OCI-LY3 (cell line): ENCODE results near the gene COG5.

Experiments
- H2AFZ ChIP-seq: fragments of 200-600, 300-600 bp; shearing (Covaris generic); 2 replicates; pipeline ENCODE4 v1.6.0; 2014; ENCODE audit warnings: antibody characterized with exemption, low read depth, low read length
- H3K27ac ChIP-seq: fragments of 200-600, 300-600 bp; sonication (generic); 2 replicates; pipeline ENCODE4 v1.5.1; 2014; ENCODE audit warnings: mild to moderate bottlenecking, low read length, moderate library complexity, mixed read lengths
- H3K27me3 ChIP-seq: fragments of 200-600, 300-600 bp; sonication (generic); 2 replicates; pipeline ENCODE4 v1.6.1; 2014; ENCODE audit warnings: low read depth, low read length, mixed read lengths
- H3K36me3 ChIP-seq: fragments of 200-600, 300-600 bp; sonication (generic); replicated peaks from 2 replicates; pipeline ENCODE3; 2014; ENCODE audit warnings: low read depth, low read length, mixed read lengths
- H3K4me1 ChIP-seq: fragments of 300-600, 200-600 bp; sonication (generic); 2 replicates; pipeline ENCODE4 v1.6.1; 2014; ENCODE audit warnings: low read length, mixed read lengths
- H3K4me2 ChIP-seq: fragments of 200-600, 300-600 bp; sonication (generic); 2 replicates; pipeline ENCODE4 v1.6.1; 2014; ENCODE audit warnings: low read length, mixed read lengths
- H3K4me3 ChIP-seq: fragments of 300-600, 200-600 bp; sonication (generic); 2 replicates; pipeline ENCODE4 v1.5.1; 2014; ENCODE audit warnings: antibody characterized with exemption, mild to moderate bottlenecking, low read length, moderate library complexity
- H3K79me2 ChIP-seq: fragments of 300-600, 200-600 bp; shearing (Covaris generic); 2 replicates; pipeline ENCODE4 v1.6.1; 2014; ENCODE audit warnings: mild to moderate bottlenecking, low read length, mixed read lengths
- H3K9ac ChIP-seq: fragments of 300-600, 200-600 bp; shearing (Covaris generic); 2 replicates; pipeline ENCODE4 v1.6.0; 2014; ENCODE audit warnings: mild to moderate bottlenecking, low read length, moderate library complexity
- H3K9me3 ChIP-seq: fragments of 200-600, 300-600 bp; shearing (Covaris generic); 2 replicates; pipeline ENCODE4 v1.6.1; 2014; ENCODE audit warnings: low read length, mixed read lengths; ENCODE audit not compliant: insufficient read depth
- H4K20me1 ChIP-seq: fragments of 200-600, 300-600 bp; sonication (generic); 2 replicates; pipeline ENCODE4 v1.6.1; 2016; ENCODE audit warnings: low read length, mixed read lengths; ENCODE audit not compliant: insufficient read depth
- EZH2phosphoT487 ChIP-seq: fragments of 200-600 bp; shearing (Covaris generic); IDR thresholded peaks from 2 replicates; pipeline ENCODE4 v1.6.1; 2018; ENCODE audit warnings: antibody characterized with exemption, mixed run types, low read depth
- TF ChIP-seq, protein P1 (sequence below): fragments of 200-600, 300-600 bp; sonication (generic); IDR thresholded peaks from 2 replicates; pipeline ENCODE4 v1.5.1; 2014; ENCODE audit warnings: antibody characterized with exemption, low read length, low read depth

COG5 gene

DNA sequence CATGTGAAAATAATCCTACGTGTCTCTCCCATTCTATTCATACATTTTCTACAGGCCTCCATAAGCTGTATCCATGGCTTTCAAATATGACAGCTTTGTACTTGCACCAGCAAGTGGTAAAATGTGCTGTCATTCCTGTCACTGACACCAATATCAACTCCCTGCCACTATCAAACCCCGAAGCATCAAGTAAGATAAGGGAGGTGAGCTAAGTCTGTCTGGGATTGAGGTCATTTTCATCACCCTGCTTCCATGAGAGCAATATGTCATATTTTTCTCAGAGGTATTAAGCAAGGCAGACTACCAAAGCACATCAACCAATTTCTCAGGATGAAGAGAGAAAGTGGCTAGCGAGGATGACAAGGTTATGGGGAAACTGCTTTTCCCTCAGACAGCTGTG, 82.8 kb downstream of the COG5 start:
- peaks cover 2% of the 10 kb centered on the region; the same call in 1 of the 2 replicates for H3K4me1 ChIP-seq
- no peaks in the 10 kb centered on the region for H3K36me3 ChIP-seq
- H3K4me2 ChIP-seq: no peak overlapping the region
- H3K9ac ChIP-seq: no peak overlapping the region
- no peaks in the 10 kb centered on the region for H3K27me3 ChIP-seq
- TF ChIP-seq, protein P1, sequence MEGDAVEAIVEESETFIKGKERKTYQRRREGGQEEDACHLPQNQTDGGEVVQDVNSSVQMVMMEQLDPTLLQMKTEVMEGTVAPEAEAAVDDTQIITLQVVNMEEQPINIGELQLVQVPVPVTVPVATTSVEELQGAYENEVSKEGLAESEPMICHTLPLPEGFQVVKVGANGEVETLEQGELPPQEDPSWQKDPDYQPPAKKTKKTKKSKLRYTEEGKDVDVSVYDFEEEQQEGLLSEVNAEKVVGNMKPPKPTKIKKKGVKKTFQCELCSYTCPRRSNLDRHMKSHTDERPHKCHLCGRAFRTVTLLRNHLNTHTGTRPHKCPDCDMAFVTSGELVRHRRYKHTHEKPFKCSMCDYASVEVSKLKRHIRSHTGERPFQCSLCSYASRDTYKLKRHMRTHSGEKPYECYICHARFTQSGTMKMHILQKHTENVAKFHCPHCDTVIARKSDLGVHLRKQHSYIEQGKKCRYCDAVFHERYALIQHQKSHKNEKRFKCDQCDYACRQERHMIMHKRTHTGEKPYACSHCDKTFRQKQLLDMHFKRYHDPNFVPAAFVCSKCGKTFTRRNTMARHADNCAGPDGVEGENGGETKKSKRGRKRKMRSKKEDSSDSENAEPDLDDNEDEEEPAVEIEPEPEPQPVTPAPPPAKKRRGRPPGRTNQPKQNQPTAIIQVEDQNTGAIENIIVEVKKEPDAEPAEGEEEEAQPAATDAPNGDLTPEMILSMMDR: no peak
- no peak for TF ChIP-seq EZH2phosphoT487
- H3K27ac ChIP-seq: no peak overlapping the region
- no peaks in the 10 kb centered on the region for H4K20me1 ChIP-seq
- no peak overlapping the region for H3K4me3 ChIP-seq
- H2AFZ ChIP-seq: no peak overlapping the region
- H3K9me3 ChIP-seq: no peaks in the 10 kb centered on the region
- H3K79me2 ChIP-seq: no peaks in the 10 kb centered on the region

DNA sequence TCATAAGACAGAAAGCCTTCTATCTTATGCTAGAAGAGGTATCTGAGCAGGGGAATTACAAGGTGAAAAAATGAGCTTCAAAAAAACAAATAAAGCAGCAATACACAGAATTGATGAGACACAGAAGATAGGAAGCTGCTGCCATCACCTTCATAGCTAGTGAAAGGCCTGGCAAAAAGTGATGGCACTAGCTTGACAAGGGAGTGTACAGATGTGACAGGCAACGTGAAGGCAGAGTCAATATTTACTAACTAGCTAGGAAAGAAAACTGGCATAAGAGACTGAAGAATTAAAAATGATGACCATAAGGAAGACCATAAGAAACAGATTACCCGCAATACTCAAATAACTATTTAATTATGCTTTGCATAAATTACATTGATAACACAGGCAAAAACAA, 84.4 kb downstream of the COG5 start:
- no peak overlapping the region for H3K4me3 ChIP-seq
- no peak overlapping the region for H3K9ac ChIP-seq
- H4K20me1 ChIP-seq: no peaks in the 10 kb centered on the region
- H3K27ac ChIP-seq: no peak overlapping the region
- H3K36me3 ChIP-seq: no peaks in the 10 kb centered on the region
- no peaks in the 10 kb centered on the region for H3K9me3 ChIP-seq
- no peaks in the 10 kb centered on the region for H3K79me2 ChIP-seq
- no peak overlapping the region for H2AFZ ChIP-seq
- no peak overlapping the region for H3K4me2 ChIP-seq
- no peaks in the 10 kb centered on the region for H3K27me3 ChIP-seq
- TF ChIP-seq EZH2phosphoT487: no peak
- TF ChIP-seq, protein P1: no peak
- no peaks in the 10 kb centered on the region for H3K4me1 ChIP-seq

DNA sequence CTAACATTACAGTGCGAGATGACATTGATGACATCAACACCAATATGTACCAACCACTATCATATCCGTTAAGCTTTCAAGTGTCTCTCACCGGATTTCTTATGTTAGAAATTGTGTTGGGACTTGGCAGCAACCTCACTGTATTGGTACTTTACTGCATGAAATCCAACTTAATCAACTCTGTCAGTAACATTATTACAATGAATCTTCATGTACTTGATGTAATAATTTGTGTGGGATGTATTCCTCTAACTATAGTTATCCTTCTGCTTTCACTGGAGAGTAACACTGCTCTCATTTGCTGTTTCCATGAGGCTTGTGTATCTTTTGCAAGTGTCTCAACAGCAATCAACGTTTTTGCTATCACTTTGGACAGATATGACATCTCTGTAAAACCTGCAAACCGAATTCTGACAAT, 89.6 kb downstream of the COG5 start:
- no peaks in the 10 kb centered on the region for H3K27me3 ChIP-seq
- no peak overlapping the region for H3K9ac ChIP-seq
- no peak overlapping the region for H3K27ac ChIP-seq
- H3K79me2 ChIP-seq: no peaks in the 10 kb centered on the region
- no peak overlapping the region for H3K4me3 ChIP-seq
- no peaks in the 10 kb centered on the region for H3K36me3 ChIP-seq
- no peaks in the 10 kb centered on the region for H3K9me3 ChIP-seq
- no peak overlapping the region for H2AFZ ChIP-seq
- no peak overlapping the region for H3K4me2 ChIP-seq
- H3K4me1 ChIP-seq: no peaks in the 10 kb centered on the region; the same call in 1 of the 2 replicates
- TF ChIP-seq, protein P1: no peak
- TF ChIP-seq EZH2phosphoT487: no peak
- no peaks in the 10 kb centered on the region; the same call in 1 of the 2 replicates for H4K20me1 ChIP-seq

DNA sequence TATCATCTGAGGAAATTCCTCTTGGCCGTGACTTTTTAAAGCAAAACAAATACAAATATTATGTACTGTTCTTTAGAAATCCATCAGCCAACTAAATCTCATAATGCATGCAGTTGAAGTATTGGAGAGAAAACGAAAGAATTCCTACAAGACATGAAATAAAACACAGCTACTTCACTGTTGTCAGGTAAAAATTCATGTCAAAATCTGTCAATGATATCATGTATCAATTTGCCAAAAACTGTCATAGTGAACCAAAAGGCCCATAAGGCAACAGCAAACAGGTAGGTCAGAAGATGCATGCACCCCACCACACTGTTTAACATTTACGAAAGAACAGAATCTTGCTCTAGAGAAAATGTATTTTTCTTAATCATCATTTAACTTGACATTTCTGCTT, 91.6 kb downstream of the COG5 start:
- Histone ChIP-seq H2AFZ (no peak overlapping the region), H3K9ac (no peak overlapping the region), H3K9me3 (no peaks in the 10 kb centered on the region), H3K4me2 (no peak overlapping the region), H4K20me1 (no peaks in the 10 kb centered on the region; the same call in 1 of the 2 replicates), H3K4me1 (no peaks in the 10 kb centered on the region; the same call in 1 of the 2 replicates), H3K4me3 (no peak overlapping the region), H3K27ac (no peak overlapping the region), H3K27me3 (no peaks in the 10 kb centered on the region), H3K79me2 (no peaks in the 10 kb centered on the region), H3K36me3 (no peaks in the 10 kb centered on the region)
- no peak for TF ChIP-seq EZH2phosphoT487
